Spleen (tissue), 7 donors: Measurements from ENCODE around the gene RBM5.

Source experiments
- CTCF ChIP-seq, 11 experiments: fragments of 200-600 bp in 7 of 11; fragments of 450-650 bp in 4 of 11; sonication (generic) in 4 of 11; IDR thresholded peaks in 8 of 11; conservative IDR thresholded peaks in 3 of 11; 1 replicate in 7 of 11; 2 replicates in 4 of 11; pipeline versions ENCODE4 v1.4.0 to v1.8.0; 2016 to 2021; ENCODE audit warnings: antibody characterized with exemption in 11 of 11, inconsistent platforms in 4 of 11, mild to moderate bottlenecking in 1 of 11
- POLR2A ChIP-seq, 3 donors: fragments of 450-650 bp; IDR thresholded peaks; one replicate each; pipeline ENCODE4 v1.5.1; 2017; ENCODE audit warnings: antibody characterized with exemption in 3 of 3, mild to moderate bottlenecking in 1 of 3
- POLR2AphosphoS5 ChIP-seq, 3 donors: sonication (generic); formaldehyde crosslinking; IDR thresholded peaks; one replicate each; pipeline ENCODE4 v1.5.1; 2017; ENCODE audit warnings: antibody characterized with exemption in 3 of 3
- donor health status: DM: no; HTN: no; CAD: no; lungs with moderate emphysema.
- donor health status: DM: no; HTN: no; CAD: no.
- donor health status: DM: no; HTN: no; CAD: no.

- no peak for TF ChIP-seq CTCF (IDR thresholded peaks at IDR 0.05 in 8 of 11, conservative IDR thresholded peaks at IDR 0.05 in 3 of 11)
- TF ChIP-seq POLR2A (IDR thresholded peaks at IDR 0.05): no peak
- TF ChIP-seq POLR2AphosphoS5 (IDR thresholded peaks at IDR 0.05): no peak
These were observed 79.1 kb downstream of the RBM5 start for GRCh38 chr3:50167841-50168209.
